OCI-LY7 (cell line): ENCODE measurements around the gene FGF16.

ENCODE experiments used
- CTCF ChIP-seq: fragments of 200-600 bp; sonication (generic); conservative IDR thresholded peaks from 2 replicates; pipeline ENCODE4 v1.5.1; 2014; ENCODE audit warnings: mild to moderate bottlenecking, antibody characterized with exemption, low read length, moderate library complexity, mixed read lengths
- EZH2phosphoT487 ChIP-seq: fragments of 200-600 bp; sonication (generic); IDR thresholded peaks from 2 replicates; pipeline ENCODE4 v1.6.1; 2018; ENCODE audit warnings: low read depth, borderline replicate concordance, mild to moderate bottlenecking, mixed run types, antibody characterized with exemption, low read length, moderate library complexity, mixed read lengths

GRCh38 chrX:77428551-77428950 lies 18.6 kb upstream of the FGF16 start:
- no peak for TF ChIP-seq CTCF
- TF ChIP-seq EZH2phosphoT487 = no peak
